H1 (cell line): ENCODE data around the gene SIPA1L3. TPM values are rescaled to one million over a fixed set of nuclear protein-coding genes. Genes with fewer than 3 reads are reported as not detected.

ENCODE experiments used
- CTCF ChIA-PET: fragments of 300-600 bp; sonication (Branson Sonifier 250); formaldehyde crosslinking; loops from one replicate; lab custom pipeline; 2021; ENCODE audit not compliant: partially characterized antibody; lab: Charles Lee
- POLR2A ChIA-PET: fragments of 300-600 bp; sonication (Branson Sonifier 250); formaldehyde crosslinking; loops from one replicate; lab custom pipeline; 2021; ENCODE audit warnings: inconsistent platforms; ENCODE audit not compliant: partially characterized antibody; lab: Charles Lee
- DNase-seq, 2 experiments: peaks; one replicate each; pipeline versions ENCODE4 v3.0.0 to v3.0.0-alpha.2; 2010 to 2022; ENCODE audit warnings: low spot score in 2 of 2, low read depth in 1 of 2, mixed read lengths in 1 of 2
- FAIRE-seq: peaks from 2 replicates; lab custom pipeline; 2011; peaks lifted over from hg19 to GRCh38; lab: Jason Lieb, UNC
- H2AFZ ChIP-seq: 2 replicates; pipeline ENCODE4 v1.8.1; 2012; ENCODE audit warnings: low read length, inconsistent platforms
- H2AK5ac ChIP-seq: 2 replicates; pipeline ENCODE4 v1.6.1; 2013; ENCODE audit warnings: low read depth, low read length
- H2BK120ac ChIP-seq: replicated peaks from 2 replicates; pipeline ENCODE3; 2013; ENCODE audit warnings: low read depth, low read length, inconsistent platforms
- H2BK12ac ChIP-seq: 2 replicates; pipeline ENCODE4 v1.6.1; 2013; ENCODE audit warnings: low read depth, low read length
- H2BK15ac ChIP-seq: 2 replicates; pipeline ENCODE4 v1.6.1; 2013; ENCODE audit warnings: low read length
- H2BK20ac ChIP-seq: 2 replicates; pipeline ENCODE4 v1.6.1; 2013; ENCODE audit warnings: low read length
- H2BK5ac ChIP-seq: 2 replicates; pipeline ENCODE4 v1.6.1; 2013; ENCODE audit warnings: low read depth, low read length
- H3K14ac ChIP-seq: 2 replicates; pipeline ENCODE4 v1.6.1; 2013; ENCODE audit warnings: inconsistent platforms; ENCODE audit not compliant: insufficient read length
- H3K18ac ChIP-seq: 2 replicates; pipeline ENCODE4 v1.6.1; 2013; ENCODE audit warnings: low read length; ENCODE audit errors: extremely low read depth
- H3K23ac ChIP-seq: 2 replicates; pipeline ENCODE4 v1.6.1; 2013; ENCODE audit warnings: inconsistent platforms; ENCODE audit not compliant: insufficient read length
- H3K23me2 ChIP-seq: 2 replicates; pipeline ENCODE4 v1.6.1; 2013; ENCODE audit warnings: low read depth, low read length
- H3K27ac ChIP-seq: 2 replicates; pipeline ENCODE4 v1.6.1; 2011; ENCODE audit warnings: low read depth, low read length, inconsistent platforms
- H3K27me3 ChIP-seq, 4 experiments: replicated peaks in 1 of 4; 1 replicate in 1 of 4; 2 replicates in 3 of 4; pipeline versions ENCODE4 v1.6.1 to v1.8.1; 2011 to 2013; ENCODE audit warnings: low read length in 3 of 4, mild to moderate bottlenecking in 3 of 4, inconsistent platforms in 2 of 4, mixed read lengths in 2 of 4, moderate library complexity in 1 of 4; ENCODE audit not compliant: control insufficient read depth in 3 of 4, insufficient read depth in 3 of 4; ENCODE audit errors: extremely low read depth in 1 of 4
- H3K36me3 ChIP-seq, 4 experiments: 2 replicates each; pipeline versions ENCODE4 v1.6.1 to v1.8.1; 2011 to 2013; ENCODE audit warnings: mild to moderate bottlenecking in 4 of 4, low read length in 3 of 4, moderate library complexity in 2 of 4, control low read depth in 1 of 4, inconsistent platforms in 1 of 4; ENCODE audit not compliant: insufficient read depth in 4 of 4, control insufficient read depth in 2 of 4
- H3K4ac ChIP-seq: replicated peaks from 2 replicates; pipeline ENCODE3; 2013; ENCODE audit warnings: low read length, low read depth, mixed read lengths, inconsistent platforms; ENCODE audit not compliant: insufficient read length
- H3K4me1 ChIP-seq, 4 experiments: replicated peaks in 1 of 4; 1 replicate in 1 of 4; 2 replicates in 3 of 4; pipeline versions ENCODE4 v1.6.1 to v1.8.1; 2011 to 2013; ENCODE audit warnings: low read length in 3 of 4, inconsistent platforms in 2 of 4, mixed read lengths in 1 of 4; ENCODE audit not compliant: insufficient read depth in 4 of 4, control insufficient read depth in 3 of 4
- H3K4me2 ChIP-seq, 2 experiments: 2 replicates each; pipeline versions ENCODE4 v1.6.1 to v1.8.1; 2011 to 2013; ENCODE audit warnings: low read depth in 2 of 2, low read length in 2 of 2, control low read depth in 1 of 2, inconsistent platforms in 1 of 2, mild to moderate bottlenecking in 1 of 2; ENCODE audit not compliant: insufficient read depth in 1 of 2
- H3K4me3 ChIP-seq, 4 experiments: fragments of 200-600, 300-600 bp in 1 of 4; sonication (generic), shearing (Covaris generic), sonication (Bioruptor Twin) in 1 of 4; 2 replicates each; pipeline versions ENCODE4 v1.5.1 to v1.8.1; 2011 to 2016; ENCODE audit warnings: low read length in 4 of 4, low read depth in 3 of 4, control low read depth in 2 of 4, inconsistent platforms in 2 of 4, mild to moderate bottlenecking in 2 of 4, mixed read lengths in 1 of 4, moderate library complexity in 1 of 4; ENCODE audit not compliant: insufficient read depth in 2 of 4; ENCODE audit errors: extremely low read depth in 1 of 4
- H3K56ac ChIP-seq: replicated peaks from 2 replicates; pipeline ENCODE3; 2013; ENCODE audit warnings: low read depth, mild to moderate bottlenecking, mixed read lengths, low read length, inconsistent platforms; ENCODE audit not compliant: insufficient read length
- H3K79me1 ChIP-seq: 2 replicates; pipeline ENCODE4 v1.6.1; 2013; ENCODE audit warnings: low read depth, low read length, control low read depth
- H3K79me2 ChIP-seq, 2 experiments: 2 replicates each; pipeline versions ENCODE4 v1.6.1 to v1.8.1; 2012 to 2013; ENCODE audit warnings: low read length in 2 of 2, mild to moderate bottlenecking in 2 of 2, inconsistent platforms in 1 of 2; ENCODE audit not compliant: insufficient read depth in 2 of 2, control insufficient read depth in 1 of 2
- H3K9ac ChIP-seq, 4 experiments: replicated peaks in 1 of 4; 1 replicate in 1 of 4; 2 replicates in 3 of 4; pipeline versions ENCODE4 v1.6.1 to v1.8.1; 2011 to 2013; ENCODE audit warnings: low read depth in 3 of 4, low read length in 3 of 4, control low read depth in 2 of 4, mild to moderate bottlenecking in 2 of 4, moderate library complexity in 2 of 4, inconsistent platforms in 1 of 4; ENCODE audit errors: extremely low read depth in 1 of 4
- H3K9me3 ChIP-seq, 2 experiments: 2 replicates each; pipeline versions ENCODE4 v1.6.1 to v1.8.1; 2012 to 2013; ENCODE audit warnings: mild to moderate bottlenecking in 2 of 2, moderate library complexity in 2 of 2, control low read depth in 1 of 2, inconsistent platforms in 1 of 2, low read depth in 1 of 2, low read length in 1 of 2, mixed read lengths in 1 of 2; ENCODE audit not compliant: insufficient read depth in 2 of 2
- H4K20me1 ChIP-seq, 2 experiments: replicated peaks in 1 of 2; 2 replicates each; pipeline versions ENCODE3 to v1.8.1; 2011 to 2013; ENCODE audit warnings: inconsistent platforms in 2 of 2, low read length in 2 of 2, mild to moderate bottlenecking in 1 of 2; ENCODE audit not compliant: insufficient read depth in 2 of 2, control insufficient read depth in 1 of 2
- H4K5ac ChIP-seq: 2 replicates; pipeline ENCODE4 v1.6.1; 2013; ENCODE audit warnings: low read length, low read depth, mixed read lengths, inconsistent platforms; ENCODE audit not compliant: insufficient read length
- H4K8ac ChIP-seq: 2 replicates; pipeline ENCODE4 v1.8.0; 2013; ENCODE audit warnings: mild to moderate bottlenecking, moderate library complexity, low read length, inconsistent platforms; ENCODE audit not compliant: insufficient read depth; ENCODE audit errors: extremely low read depth
- H4K91ac ChIP-seq: replicated peaks from 2 replicates; pipeline ENCODE3; 2013; ENCODE audit warnings: low read length, mixed read lengths, inconsistent platforms; ENCODE audit not compliant: insufficient read length
- EGR1 ChIP-seq: IDR thresholded peaks from 2 replicates; pipeline ENCODE4 v1.6.1; 2011; ENCODE audit warnings: low read depth, low read length, borderline replicate concordance
- POLR2AphosphoS5 ChIP-seq: IDR thresholded peaks from 2 replicates; pipeline ENCODE4 v1.6.1; 2011; ENCODE audit warnings: low read depth, low read length
- TAF7 ChIP-seq: optimal IDR thresholded peaks from 2 replicates; pipeline ENCODE3; 2011; ENCODE audit warnings: low read depth, mild to moderate bottlenecking, inconsistent platforms, low read length, moderate library complexity, borderline replicate concordance
- WGBS, 2 experiments: shearing (Covaris generic) in 1 of 2; methylation state at CpG; one replicate each; pipeline versions ENCODE4 v1.1.6 to v1.1.7; 2013 to 2015; ENCODE audit warnings: low lambda C conversion rate in 2 of 2, mixed read lengths in 2 of 2, inconsistent platforms in 1 of 2, low coverage in 1 of 2, missing lambda C conversion rate in 1 of 2; ENCODE audit not compliant: insufficient replicate concordance in 2 of 2, insufficient coverage in 1 of 2, insufficient read length in 1 of 2; ENCODE audit errors: extremely low coverage in 1 of 2, missing lambda C conversion rate in 1 of 2; 5-methylcytosine and 5-hydroxymethylcytosine counted together
- polyA plus RNA-seq, 7 experiments: library from polyadenylated mRNA; depleted of rRNA in 3 of 7; stranded (reverse) in 5 of 7; unstranded in 2 of 7; fragments of >200 nt in 5 of 7; fragments of 200-250 nt in 2 of 7; gene quantifications; 1 replicate in 5 of 7; 2 replicates in 1 of 7; 4 replicates in 1 of 7; pipeline versions ENCODE4 v1.2.1 to v1.2.3, GENCODE V29; 2011 to 2013; ENCODE audit warnings: missing spikeins in 2 of 7, mixed read lengths in 2 of 7
- total RNA-seq: library from RNA; stranded (reverse); fragmentation: NEBNext Ultra II Directional; extraction: Animal tissue kit (Norgen Biotek cat#: 25700); gene quantifications from 2 replicates; pipeline ENCODE4 v1.2.1, GENCODE V29; 2021

SIPA1L3 gene
- total and polyA plus RNA-seq, 2 of the 8 experiments (the other 6 are each of a cell fraction or from before 2014, with no cell fraction given): 15.0 to 54.9 TPM

DNA sequence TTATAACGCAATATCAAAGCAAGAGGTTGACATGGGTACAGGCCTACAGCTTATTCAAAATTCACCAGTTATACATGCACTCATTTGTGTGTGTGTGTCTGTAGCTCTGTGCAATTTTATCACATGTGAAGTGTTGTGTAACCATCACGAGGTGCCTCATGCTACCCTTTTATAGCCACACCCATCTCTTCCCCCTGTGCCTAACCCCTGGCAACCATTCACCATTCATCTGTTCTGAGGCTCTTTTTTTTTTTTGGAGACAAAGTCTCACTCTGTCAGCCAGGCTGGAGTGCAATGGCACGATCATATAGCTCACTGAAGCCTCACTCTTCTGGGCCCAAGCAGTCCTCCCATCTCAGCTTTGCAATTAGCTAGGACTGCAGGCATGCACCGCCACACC lies 238.6 kb downstream of the SIPA1L3 start:
- no peak overlapping the region for H3K27ac ChIP-seq
- no peak overlapping the region for H3K23ac ChIP-seq
- peaks cover 0 to 4% of the 10 kb centered on the region in 2 experiments for H4K20me1 ChIP-seq
- DNase-seq (no peak), FAIRE-seq (no peak)
- no peak overlapping the region for H2AK5ac ChIP-seq
- no peak overlapping the region for H3K18ac ChIP-seq
- H3K9me3 ChIP-seq: no peaks in the 10 kb centered on the region
- no peaks in the 10 kb centered on the region for H3K79me2 ChIP-seq
- no peak overlapping the region for H2BK20ac ChIP-seq
- peaks cover 0 to 4% (median 2%) of the 10 kb centered on the region in 4 experiments; a peak in 2 of 8 replicates for H3K36me3 ChIP-seq
- POLR2A ChIA-PET: no interaction called here
- H3K27me3 ChIP-seq: no peaks in the 10 kb centered on the region
- TF ChIP-seq POLR2AphosphoS5 (no peak), TAF7 (no peak), EGR1 (no peak)
- no peak overlapping the region for H3K9ac ChIP-seq
- H3K4ac ChIP-seq: no peak overlapping the region
- no peak overlapping the region for H2BK5ac ChIP-seq
- 99% methylated on average over 4 of the region's 4 CpGs; no CpG with 5 or more reads in 1 of the 2 experiments for WGBS, 2 experiments
- CTCF ChIA-PET: interaction anchor here (0.7 to 10.6 kb wide), 6 partner anchors 6 to 87 kb away, joined by 3 to 95 read pairs (median 22); no protein-coding TSS in a partner anchor
- no peak overlapping the region for H4K8ac ChIP-seq
- H3K4me2 ChIP-seq: no peak overlapping the region
- no peak overlapping the region for H2BK12ac ChIP-seq
- H3K79me1 ChIP-seq: no peaks in the 10 kb centered on the region
- no peak overlapping the region for H2BK15ac ChIP-seq
- no peak overlapping the region for H3K56ac ChIP-seq
- no peak overlapping the region for H3K4me3 ChIP-seq
- H4K5ac ChIP-seq: no peak overlapping the region
- H2AFZ ChIP-seq: no peak overlapping the region
- H4K91ac ChIP-seq: no peak overlapping the region
- no peak overlapping the region for H2BK120ac ChIP-seq
- no peaks in the 10 kb centered on the region; a peak in 1 of 7 replicates for H3K4me1 ChIP-seq
- H3K14ac ChIP-seq: no peak overlapping the region
- H3K23me2 ChIP-seq: no peaks in the 10 kb centered on the region
